Smooth muscle cell (in vitro differentiated cells): ENCODE data around the gene FAM110D. TPM values are rescaled to one million over a fixed set of nuclear protein-coding genes. Genes with fewer than 3 reads are reported as not detected.

Experiments used
- DNase-seq: peaks from one replicate; lab custom pipeline; 2025; ENCODE audit not compliant: unreplicated experiment; lab: John Stamatoyannopoulos, UW
- H2AFZ ChIP-seq: fragments of 200-600 bp; sonication (generic); 2 replicates; pipeline ENCODE4 v1.6.0; 2016; ENCODE audit warnings: antibody characterized with exemption, low read depth, mild to moderate bottlenecking
- H3F3A ChIP-seq: fragments of 200-600 bp; sonication (generic); 2 replicates; pipeline ENCODE4 v1.6.0; 2017; ENCODE audit warnings: antibody characterized with exemption, low read depth
- H3K27ac ChIP-seq: fragments of 200-600 bp; sonication (generic); 2 replicates; pipeline ENCODE4 v1.5.1; 2016; ENCODE audit warnings: low read depth, mild to moderate bottlenecking
- H3K27me3 ChIP-seq: fragments of 200-600 bp; sonication (generic); 2 replicates; pipeline ENCODE4 v1.6.1; 2016; ENCODE audit warnings: low read depth, mild to moderate bottlenecking
- H3K36me3 ChIP-seq: fragments of 200-600 bp; sonication (generic); 2 replicates; pipeline ENCODE4 v1.5.1; 2016; ENCODE audit warnings: low read depth
- H3K4me1 ChIP-seq: fragments of 200-600 bp; sonication (generic); 2 replicates; pipeline ENCODE4 v1.5.1; 2016; ENCODE audit warnings: low read depth
- H3K4me2 ChIP-seq: fragments of 200-600 bp; sonication (generic); 2 replicates; pipeline ENCODE4 v1.6.0; 2016; ENCODE audit warnings: mild to moderate bottlenecking
- H3K4me3 ChIP-seq: fragments of 200-600 bp; sonication (generic); 2 replicates; pipeline ENCODE4 v1.5.1; 2016; ENCODE audit warnings: mild to moderate bottlenecking
- H3K79me2 ChIP-seq: fragments of 200-600 bp; sonication (generic); 2 replicates; pipeline ENCODE4 v1.6.0; 2016; ENCODE audit warnings: low read depth, mild to moderate bottlenecking
- H3K9ac ChIP-seq: fragments of 200-600 bp; sonication (generic); 2 replicates; pipeline ENCODE4 v1.6.0; 2016; ENCODE audit warnings: low read depth
- H3K9me3 ChIP-seq: fragments of 200-600 bp; sonication (generic); replicated peaks from 2 replicates; pipeline ENCODE4 v1.5.1; 2016; ENCODE audit warnings: low read depth
- H4K20me1 ChIP-seq: fragments of 200-600 bp; sonication (generic); 2 replicates; pipeline ENCODE4 v1.6.0; 2016; ENCODE audit warnings: low read depth
- WGBS: methylation state at CpG from one replicate; pipeline ENCODE4 v1.1.7; 2016; ENCODE audit warnings: low lambda C conversion rate; 5-methylcytosine and 5-hydroxymethylcytosine counted together
- polyA plus RNA-seq: library from polyadenylated mRNA; unstranded; fragments of >200 nt; fragmentation: Nextera tagmentation; extraction: Ambion mirVana; gene quantifications from 2 replicates; pipeline ENCODE4 v1.2.1, GENCODE V29; 2016
- total RNA-seq: library from RNA; depleted of rRNA; stranded (reverse); fragments of >200 nt; gene quantifications from 2 replicates; pipeline ENCODE4 v1.2.3, GENCODE V29; 2014
- TF ChIP-seq, protein P1 (sequence below): fragments of 200-600 bp; sonication (generic); IDR thresholded peaks from 2 replicates; pipeline ENCODE4 v1.5.1; 2017; ENCODE audit warnings: borderline replicate concordance, mild to moderate bottlenecking, antibody characterized with exemption; ENCODE audit not compliant: insufficient read depth, poor library complexity, severe bottlenecking

FAM110D gene
- total and polyA plus RNA-seq, 2 experiments from 2014 or later, result not detected

DNA sequence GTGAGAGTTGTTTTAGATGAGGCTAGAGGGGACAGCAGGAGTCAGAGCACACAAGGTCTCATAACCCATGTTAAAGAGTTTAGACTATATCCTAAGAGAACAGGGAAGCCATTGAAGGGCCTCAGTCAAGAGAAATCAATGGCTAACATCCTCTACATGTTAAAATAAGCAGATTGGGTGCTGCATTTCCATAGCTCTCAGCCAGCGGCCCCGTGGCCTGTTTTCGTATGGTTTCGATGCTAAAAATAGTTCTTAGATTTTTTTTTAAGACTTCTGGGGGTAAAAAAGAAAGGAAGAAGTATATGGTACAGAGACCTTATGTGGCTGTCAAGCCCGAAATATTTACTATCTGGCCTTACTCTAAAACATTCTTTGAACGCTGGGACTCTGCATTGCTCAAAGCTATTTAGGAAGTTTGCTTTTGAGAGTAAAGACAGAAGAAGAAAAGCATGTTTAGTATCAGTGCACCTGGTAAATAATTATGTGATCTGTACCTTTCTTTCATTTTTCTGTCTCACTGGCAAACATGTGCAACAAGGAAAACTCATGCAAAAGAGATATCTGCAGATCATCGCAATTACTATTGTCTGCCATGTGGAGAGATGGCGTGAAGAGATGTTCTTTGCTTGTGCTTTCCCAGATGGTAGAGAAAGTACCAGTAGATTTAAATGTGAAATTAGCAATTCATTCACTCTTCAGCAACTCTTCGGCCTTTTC is 38.8 kb upstream of the FAM110D start:
- Histone ChIP-seq H3F3A (peaks cover 16% of the 10 kb centered on the region), H2AFZ (no peak overlapping the region), H3K4me2 (no peak overlapping the region), H3K27ac (no peak overlapping the region), H3K4me1 (no peaks in the 10 kb centered on the region), H3K36me3 (peaks cover 5% of the 10 kb centered on the region), H4K20me1 (no peaks in the 10 kb centered on the region), H3K79me2 (no peaks in the 10 kb centered on the region), H3K4me3 (no peak overlapping the region), H3K9ac (no peak overlapping the region), H3K27me3 (no peaks in the 10 kb centered on the region), H3K9me3 (no peaks in the 10 kb centered on the region)
- TF ChIP-seq, protein P1, sequence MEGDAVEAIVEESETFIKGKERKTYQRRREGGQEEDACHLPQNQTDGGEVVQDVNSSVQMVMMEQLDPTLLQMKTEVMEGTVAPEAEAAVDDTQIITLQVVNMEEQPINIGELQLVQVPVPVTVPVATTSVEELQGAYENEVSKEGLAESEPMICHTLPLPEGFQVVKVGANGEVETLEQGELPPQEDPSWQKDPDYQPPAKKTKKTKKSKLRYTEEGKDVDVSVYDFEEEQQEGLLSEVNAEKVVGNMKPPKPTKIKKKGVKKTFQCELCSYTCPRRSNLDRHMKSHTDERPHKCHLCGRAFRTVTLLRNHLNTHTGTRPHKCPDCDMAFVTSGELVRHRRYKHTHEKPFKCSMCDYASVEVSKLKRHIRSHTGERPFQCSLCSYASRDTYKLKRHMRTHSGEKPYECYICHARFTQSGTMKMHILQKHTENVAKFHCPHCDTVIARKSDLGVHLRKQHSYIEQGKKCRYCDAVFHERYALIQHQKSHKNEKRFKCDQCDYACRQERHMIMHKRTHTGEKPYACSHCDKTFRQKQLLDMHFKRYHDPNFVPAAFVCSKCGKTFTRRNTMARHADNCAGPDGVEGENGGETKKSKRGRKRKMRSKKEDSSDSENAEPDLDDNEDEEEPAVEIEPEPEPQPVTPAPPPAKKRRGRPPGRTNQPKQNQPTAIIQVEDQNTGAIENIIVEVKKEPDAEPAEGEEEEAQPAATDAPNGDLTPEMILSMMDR, result no peak
- WGBS, result 72% methylated on average over 9 of the region's 9 CpGs
- no peak for DNase-seq

DNA sequence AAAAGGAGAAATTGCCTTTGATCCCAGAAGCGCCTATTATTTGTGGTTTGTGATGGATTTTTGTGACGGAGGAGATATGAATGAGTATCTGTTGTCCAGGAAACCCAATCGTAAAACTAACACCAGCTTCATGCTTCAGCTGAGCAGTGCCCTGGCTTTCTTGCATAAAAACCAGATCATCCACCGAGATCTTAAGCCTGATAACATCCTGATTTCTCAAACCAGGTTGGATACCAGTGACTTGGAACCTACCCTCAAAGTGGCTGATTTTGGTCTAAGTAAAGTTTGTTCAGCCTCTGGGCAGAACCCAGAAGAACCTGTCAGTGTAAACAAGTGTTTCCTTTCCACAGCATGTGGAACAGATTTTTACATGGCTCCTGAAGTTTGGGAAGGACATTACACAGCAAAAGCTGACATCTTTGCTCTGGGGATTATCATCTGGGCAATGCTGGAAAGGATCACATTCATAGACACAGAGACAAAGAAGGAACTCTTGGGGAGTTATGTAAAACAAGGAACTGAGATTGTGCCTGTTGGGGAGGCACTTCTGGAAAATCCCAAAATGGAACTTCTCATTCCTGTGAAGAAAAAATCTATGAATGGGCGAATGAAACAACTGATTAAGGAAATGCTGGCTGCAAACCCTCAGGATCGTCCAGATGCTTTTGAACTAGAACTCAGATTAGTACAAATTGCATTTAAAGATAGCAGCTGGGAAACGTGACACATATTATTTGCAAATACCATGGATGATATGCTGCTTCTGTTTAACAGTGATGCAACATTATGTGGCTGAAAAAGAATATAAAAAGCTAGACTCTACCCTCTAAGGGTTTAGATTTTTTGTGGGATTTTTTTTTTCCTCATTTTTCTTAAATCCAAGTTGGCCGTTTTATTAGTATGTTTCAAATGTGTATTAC is 36.8 kb upstream of the FAM110D start:
- peaks cover 16% of the 10 kb centered on the region for H3F3A ChIP-seq
- H3K79me2 ChIP-seq, result no peaks in the 10 kb centered on the region
- no peaks in the 10 kb centered on the region for H3K27me3 ChIP-seq
- H3K27ac ChIP-seq, result peak overlapping the region; percentile 61
- peaks cover 5% of the 10 kb centered on the region for H3K36me3 ChIP-seq
- no peak overlapping the region for H2AFZ ChIP-seq
- no peak for DNase-seq
- no peaks in the 10 kb centered on the region for H3K9me3 ChIP-seq
- WGBS, result 31% methylated on average over 8 of the region's 8 CpGs
- H3K4me1 ChIP-seq, result no peaks in the 10 kb centered on the region
- H3K9ac ChIP-seq, result no peak overlapping the region
- H4K20me1 ChIP-seq, result no peaks in the 10 kb centered on the region
- TF ChIP-seq, protein P1, result no peak
- H3K4me2 ChIP-seq, result peak overlapping the region; percentile 9
- no peak overlapping the region for H3K4me3 ChIP-seq

DNA sequence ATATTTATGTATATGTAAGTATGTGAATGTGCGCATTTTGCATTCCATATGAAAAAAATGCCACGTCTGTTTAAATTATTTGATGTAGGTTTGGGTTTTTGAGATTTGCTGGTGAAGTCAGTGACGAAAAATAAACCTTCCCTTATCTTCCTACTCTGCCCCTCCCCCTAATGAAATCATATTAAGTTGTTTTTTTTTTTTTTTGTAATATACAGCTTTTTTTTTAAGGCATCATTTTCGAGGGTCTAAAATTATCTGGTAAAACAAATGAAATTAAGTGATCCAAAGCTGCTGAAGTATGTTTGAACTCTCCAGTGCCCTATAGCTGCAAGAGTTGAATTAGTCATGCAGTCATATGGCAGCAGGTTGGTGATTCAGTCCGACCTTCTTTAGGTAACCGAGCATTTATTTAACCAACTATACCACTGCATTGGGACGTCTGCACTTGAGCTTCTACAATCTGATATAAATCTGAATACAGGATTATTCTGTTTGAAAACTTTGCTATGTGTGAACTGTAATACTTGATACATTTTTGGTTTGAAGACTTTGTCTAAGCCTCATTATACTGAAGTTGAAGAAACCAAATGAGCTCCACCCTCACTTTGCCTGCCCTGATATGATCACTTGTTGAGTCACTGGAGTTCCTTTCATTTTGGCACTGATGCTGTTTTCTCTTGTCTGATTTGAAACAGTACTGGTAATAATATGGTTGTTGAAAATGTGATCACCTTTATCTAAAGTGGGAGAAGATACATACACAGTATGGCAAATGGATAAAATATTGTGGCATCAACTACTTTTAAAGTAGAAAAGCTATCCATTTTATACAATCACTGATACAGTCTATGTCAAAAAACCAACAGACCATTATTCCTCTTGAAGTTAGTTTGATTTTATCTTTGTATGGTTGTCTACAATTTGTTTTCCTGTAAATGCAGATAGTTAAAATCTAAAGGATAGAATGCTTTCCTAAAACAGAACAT is 35.6 kb upstream of the FAM110D start:
- Histone ChIP-seq H3K27ac (peak overlapping the region; percentile 61), H2AFZ (no peak overlapping the region)

More for the DNA sequence above, 35.6 kb upstream of the FAM110D start:
- Histone ChIP-seq H3F3A (peaks cover 16% of the 10 kb centered on the region), H3K27me3 (no peaks in the 10 kb centered on the region), H4K20me1 (no peaks in the 10 kb centered on the region), H3K4me1 (no peaks in the 10 kb centered on the region), H3K4me3 (no peak overlapping the region), H3K79me2 (no peaks in the 10 kb centered on the region), H3K9me3 (no peaks in the 10 kb centered on the region), H3K4me2 (no peak overlapping the region), H3K9ac (no peak overlapping the region), H3K36me3 (peaks cover 3% of the 10 kb centered on the region)
- TF ChIP-seq, protein P1, result no peak
- 85% methylated on average over 7 of the region's 7 CpGs for WGBS
- DNase-seq, result no peak
